AG10803 (cell line): ENCODE measurements around the gene SHISA5.
A peak's percentile ranks its signal among the peaks of the same experiment; 100 is the strongest.

Source experiments
- DNase-seq: peaks from one replicate; pipeline ENCODE4 v3.0.0; 2010; ENCODE audit warnings: low read depth
- H3K4me3 ChIP-seq: 2 replicates; pipeline ENCODE4 v1.5.1; 2011; ENCODE audit warnings: mild to moderate bottlenecking, low read length, control low read depth
- TF ChIP-seq, protein P1 (sequence below): conservative IDR thresholded peaks from 2 replicates; pipeline ENCODE4 v1.5.1; 2011; ENCODE audit warnings: mild to moderate bottlenecking, low read length, control low read depth, inconsistent platforms

The SHISA5 gene

DNA sequence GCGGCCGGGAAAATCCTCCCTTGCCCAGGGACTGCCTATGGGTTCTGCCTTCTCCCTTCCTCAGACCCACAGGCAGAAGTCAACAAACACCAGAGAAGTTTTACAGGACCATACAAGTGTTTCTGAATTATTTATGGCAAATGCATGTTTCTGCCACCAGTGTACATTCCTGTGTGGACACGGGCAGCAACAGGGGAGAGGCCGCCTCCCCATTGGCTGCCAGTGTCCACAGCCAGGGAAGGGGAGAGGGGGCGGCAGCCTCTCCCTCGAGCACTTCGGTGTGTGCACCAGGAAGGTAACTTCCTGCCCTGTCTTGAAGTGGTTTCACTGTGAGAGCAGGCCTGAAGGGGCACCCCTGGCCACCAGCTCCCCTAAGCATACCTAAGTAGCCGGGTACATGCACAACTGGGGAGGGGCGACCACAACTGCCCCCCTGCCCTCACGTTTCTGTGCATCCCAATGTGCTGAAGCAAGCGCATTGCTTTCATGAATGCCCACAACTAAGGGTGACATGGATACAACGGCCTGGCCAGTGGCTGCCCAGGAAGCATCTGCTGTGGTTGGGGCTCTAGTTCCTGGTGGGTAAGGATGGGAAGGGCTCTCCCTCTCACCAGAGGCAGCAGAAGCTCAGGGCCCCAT lies 14.8 kb upstream of the SHISA5 start:
- no peak for DNase-seq
- TF ChIP-seq, protein P1, sequence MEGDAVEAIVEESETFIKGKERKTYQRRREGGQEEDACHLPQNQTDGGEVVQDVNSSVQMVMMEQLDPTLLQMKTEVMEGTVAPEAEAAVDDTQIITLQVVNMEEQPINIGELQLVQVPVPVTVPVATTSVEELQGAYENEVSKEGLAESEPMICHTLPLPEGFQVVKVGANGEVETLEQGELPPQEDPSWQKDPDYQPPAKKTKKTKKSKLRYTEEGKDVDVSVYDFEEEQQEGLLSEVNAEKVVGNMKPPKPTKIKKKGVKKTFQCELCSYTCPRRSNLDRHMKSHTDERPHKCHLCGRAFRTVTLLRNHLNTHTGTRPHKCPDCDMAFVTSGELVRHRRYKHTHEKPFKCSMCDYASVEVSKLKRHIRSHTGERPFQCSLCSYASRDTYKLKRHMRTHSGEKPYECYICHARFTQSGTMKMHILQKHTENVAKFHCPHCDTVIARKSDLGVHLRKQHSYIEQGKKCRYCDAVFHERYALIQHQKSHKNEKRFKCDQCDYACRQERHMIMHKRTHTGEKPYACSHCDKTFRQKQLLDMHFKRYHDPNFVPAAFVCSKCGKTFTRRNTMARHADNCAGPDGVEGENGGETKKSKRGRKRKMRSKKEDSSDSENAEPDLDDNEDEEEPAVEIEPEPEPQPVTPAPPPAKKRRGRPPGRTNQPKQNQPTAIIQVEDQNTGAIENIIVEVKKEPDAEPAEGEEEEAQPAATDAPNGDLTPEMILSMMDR: no peak
- no peak overlapping the region for H3K4me3 ChIP-seq

DNA sequence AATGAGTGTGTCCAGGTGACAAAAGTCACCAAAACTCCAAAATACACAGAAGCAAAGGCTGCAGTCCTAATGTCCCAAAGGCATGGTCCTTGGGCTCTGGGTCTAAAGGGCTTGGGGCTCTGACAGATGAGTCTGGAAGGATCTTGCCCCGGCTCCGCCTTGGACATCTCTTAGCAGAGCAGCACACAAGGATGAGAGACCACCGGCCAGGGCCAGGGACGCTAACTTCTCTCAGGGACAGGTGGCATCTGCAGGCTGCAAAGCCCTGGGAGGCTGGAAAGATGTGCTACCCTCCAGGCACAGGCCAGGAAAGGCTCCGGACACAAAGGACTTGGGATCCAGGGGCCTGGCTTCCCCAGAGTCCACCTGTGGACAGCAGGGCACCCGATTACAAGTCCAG lies 14.1 kb upstream of the SHISA5 start:
- no peak for DNase-seq
- H3K4me3 ChIP-seq: no peak overlapping the region
- TF ChIP-seq, protein P1: no peak

DNA sequence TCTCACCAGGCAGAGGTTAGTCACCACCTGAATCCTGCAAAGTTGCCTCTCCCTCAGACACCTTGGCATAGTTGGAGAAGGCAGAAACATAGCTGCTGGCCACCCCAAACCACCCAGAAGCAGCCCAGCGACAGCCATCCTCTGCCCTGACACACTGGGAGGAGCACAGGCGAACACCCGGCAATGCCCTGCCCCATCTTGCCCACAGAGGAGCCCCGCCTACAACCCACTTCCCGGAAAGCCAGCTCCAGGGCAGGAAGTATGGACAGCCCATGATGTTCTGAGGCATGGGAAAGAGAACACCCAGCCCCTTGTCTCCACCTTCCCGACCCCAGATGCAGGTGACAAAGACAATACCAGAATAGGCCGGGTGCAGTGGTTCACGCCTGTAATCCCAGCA lies 12.6 kb upstream of the SHISA5 start:
- H3K4me3 ChIP-seq: no peak overlapping the region
- DNase-seq: no peak
- TF ChIP-seq, protein P1: no peak

DNA sequence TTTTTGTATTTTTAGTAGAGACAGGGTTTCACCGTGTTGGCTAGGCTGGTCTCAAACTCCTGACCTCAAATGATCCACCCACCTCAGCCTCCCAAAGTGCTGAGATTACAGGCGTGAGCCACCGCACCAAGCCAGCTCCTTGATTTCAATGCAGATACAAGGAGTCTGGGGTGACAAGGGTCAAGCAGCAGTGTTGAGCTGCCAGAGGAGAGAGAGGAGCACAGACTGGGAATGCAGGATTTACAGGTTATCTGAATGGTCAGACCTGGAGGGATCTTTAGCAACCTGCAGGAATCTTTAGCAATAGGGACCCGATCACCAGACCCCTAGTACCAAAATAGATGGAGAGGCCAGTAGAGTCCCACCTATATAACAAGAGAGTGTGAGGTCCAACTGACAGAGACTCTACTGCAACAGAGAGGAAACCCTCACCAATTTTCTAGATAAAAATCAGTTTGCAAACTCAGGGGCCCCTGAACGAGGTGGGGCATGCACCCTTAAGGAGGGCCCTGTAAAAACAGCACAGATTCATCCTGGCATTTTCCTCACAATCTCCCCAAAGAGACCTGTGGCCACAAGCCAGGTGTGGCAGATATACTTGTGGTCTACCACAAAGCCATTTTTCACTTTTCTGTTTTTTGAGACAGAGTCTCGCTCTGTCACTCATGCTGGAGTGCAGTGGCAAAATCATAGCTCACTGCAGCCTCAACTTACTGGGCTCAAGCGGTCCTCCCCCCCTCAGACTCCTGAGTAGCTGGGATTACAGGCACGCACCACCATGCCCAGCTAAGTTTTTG lies 10.7 kb upstream of the SHISA5 start:
- TF ChIP-seq, protein P1: no peak
- no peak for DNase-seq
- H3K4me3 ChIP-seq: no peak overlapping the region

DNA sequence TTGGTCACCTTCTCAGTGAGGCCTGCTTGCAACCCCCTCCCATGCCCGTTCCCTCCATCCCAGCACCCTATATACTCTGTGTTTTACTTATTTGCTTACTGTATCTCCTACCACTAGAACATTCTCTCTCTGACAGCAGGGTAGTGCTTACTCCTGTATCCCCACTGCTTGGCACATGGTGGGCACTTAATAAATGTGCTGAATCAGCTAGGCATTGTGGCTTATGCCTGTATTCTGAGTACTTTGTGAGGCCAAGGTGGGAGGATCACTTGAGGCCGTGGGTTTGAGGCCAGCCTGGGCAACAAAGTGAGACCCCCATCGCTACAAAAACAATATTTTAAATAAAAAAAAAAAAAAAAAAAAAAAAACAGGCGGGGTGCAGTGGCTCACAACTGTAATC lies 7.6 kb upstream of the SHISA5 start:
- H3K4me3 ChIP-seq: no peak overlapping the region
- TF ChIP-seq, protein P1: no peak
- no peak for DNase-seq

DNA sequence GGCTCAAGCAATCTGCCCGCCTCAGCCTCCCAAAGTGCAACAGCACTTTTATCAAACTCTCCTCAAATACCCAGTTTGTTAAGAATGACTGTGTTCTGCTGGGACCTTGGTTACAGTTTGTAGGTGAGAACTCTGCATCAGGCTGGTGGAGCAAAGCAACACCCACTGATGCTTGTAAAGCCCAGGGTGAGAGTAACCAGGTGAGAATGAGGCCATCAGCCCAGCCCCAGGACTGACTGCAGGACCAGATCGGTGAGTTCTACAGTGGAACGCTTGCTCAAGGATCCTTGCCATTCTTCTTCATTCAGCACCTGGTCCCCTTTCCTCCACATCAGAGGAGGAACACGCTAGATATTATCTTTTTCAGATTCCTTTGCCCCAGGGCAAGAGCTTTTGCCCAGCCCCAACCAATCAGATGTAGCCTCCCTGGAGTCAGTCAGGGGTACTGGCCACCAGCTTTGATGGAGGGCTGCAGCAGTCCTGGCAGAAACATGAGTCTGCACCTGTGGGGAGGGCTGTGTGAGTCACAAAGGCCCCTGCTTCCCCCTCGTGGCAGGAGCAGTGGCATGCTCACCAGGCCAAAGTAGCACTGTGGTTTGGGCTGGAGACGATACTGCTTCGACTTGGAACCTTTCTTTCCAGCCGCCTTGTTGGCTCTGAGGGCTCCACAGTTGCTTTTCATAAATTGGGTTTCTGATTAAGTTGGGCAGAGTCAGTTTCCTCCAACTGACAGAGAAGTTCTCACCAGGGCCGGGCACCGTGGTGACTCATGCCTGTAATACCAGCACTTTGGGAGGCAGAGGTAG lies 3.5 kb upstream of the SHISA5 start:
- H3K4me3 ChIP-seq: no peak overlapping the region
- peak; percentile 39 for DNase-seq
- TF ChIP-seq, protein P1: peak; percentile 46; the same call in 1 of the 2 replicates
